Measurements from ENCODE around the gene TSPY9.
"Not testable (repeated sequence)": the region's sequence is repeated elsewhere in the genome, so short reads cannot be mapped to it uniquely, and the experiment has no call there.

Gene TSPY9, protein sequence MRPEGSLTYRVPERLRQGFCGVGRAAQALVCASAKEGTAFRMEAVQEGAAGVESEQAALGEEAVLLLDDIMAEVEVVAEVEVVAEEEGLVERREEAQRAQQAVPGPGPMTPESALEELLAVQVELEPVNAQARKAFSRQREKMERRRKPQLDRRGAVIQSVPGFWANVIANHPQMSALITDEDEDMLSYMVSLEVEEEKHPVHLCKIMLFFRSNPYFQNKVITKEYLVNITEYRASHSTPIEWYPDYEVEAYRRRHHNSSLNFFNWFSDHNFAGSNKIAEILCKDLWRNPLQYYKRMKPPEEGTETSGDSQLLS

DNA sequence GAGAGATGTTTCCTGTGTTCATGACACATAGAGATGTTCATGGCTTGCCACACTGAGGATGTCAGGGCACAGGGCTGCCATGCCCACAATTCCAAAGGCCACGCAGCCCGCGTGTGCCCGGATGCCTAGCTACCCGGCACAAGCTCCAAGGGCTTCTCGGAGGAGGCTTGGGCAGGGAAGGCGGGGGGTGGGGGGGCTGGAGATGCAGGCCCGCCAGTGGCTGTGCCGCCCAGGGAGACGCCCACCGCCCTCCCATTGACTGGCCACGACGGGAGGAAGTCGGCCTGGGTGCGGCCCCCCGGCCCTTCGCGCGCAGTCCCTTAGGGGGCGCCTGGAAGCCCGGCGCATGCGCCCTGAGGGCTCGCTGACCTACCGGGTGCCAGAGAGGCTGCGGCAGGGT lies at the start of gene TSPY9:
TSS of gene TSPY9 (plus strand) at position 301 of the 400 bp plus-strand sequence. CDS start at position 347, 46 bp downstream.
- not testable (repeated sequence) for DNase-seq

DNA sequence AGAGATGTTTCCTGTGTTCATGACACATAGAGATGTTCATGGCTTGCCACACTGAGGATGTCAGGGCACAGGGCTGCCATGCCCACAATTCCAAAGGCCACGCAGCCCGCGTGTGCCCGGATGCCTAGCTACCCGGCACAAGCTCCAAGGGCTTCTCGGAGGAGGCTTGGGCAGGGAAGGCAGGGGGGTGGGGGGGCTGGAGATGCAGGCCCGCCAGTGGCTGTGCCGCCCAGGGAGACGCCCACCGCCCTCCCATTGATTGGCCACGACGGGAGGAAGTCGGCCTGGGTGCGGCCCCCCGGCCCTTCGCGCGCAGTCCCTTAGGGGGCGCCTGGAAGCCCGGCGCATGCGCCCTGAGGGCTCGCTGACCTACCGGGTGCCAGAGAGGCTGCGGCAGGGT lies 20.4 kb upstream of the TSPY9 start, which contains the start of gene TSPY1:
TSS of gene TSPY1 (plus strand) at position 301 of the 400 bp plus-strand sequence. CDS start at position 347, 46 bp downstream.
- not testable (repeated sequence) for DNase-seq

DNA sequence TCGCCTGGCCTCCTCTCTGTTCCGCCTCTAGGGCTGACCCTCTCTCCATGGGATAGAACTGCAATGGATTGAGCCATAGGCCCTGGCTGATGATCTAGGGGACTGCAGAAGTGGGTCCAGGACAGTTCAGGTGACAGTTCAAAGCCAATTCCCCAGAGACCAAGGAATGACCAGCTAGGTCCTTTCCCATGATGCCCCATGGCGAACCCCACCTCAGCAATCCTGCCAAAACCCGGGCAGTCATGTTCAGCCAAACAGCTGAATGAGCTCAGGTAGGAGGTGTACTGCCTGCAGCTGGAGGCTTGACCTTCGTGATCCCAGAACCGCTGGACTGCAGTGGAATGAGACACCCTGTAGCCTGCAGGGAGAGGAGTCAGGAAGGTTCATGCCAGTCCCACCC lies 17.3 kb downstream of the TSPY9 start:
- DNase-seq = not testable (repeated sequence)

DNA sequence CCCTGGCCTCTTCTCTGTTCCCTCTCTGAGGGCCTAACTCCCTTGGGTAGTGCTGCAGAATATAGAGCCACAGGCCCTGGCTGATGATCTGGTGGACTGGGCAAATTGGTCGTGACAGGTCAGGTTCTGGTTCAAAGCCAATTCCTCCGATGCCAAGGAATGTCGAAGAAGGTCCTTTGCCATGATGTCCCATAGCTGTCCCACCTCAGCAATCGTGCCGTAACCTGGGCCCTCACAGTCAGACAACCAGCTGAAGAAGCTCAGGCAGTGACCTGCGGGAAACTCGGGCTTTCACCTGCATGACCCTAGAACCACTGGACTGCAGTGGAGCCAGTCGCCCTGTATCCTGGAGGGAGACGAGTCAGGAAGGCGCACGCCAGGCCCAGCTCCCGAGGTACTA lies 29.2 kb downstream of the TSPY9 start:
- DNase-seq = not testable (repeated sequence)

DNA sequence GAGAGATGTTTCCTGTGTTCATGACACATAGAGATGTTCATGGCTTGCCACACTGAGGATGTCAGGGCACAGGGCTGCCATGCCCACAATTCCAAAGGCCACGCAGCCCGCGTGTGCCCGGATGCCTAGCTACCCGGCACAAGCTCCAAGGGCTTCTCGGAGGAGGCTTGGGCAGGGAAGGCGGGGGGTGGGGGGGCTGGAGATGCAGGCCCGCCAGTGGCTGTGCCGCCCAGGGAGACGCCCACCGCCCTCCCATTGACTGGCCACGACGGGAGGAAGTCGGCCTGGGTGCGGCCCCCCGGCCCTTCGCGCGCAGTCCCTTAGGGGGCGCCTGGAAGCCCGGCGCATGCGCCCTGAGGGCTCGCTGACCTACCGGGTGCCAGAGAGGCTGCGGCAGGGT lies 40.5 kb downstream of the TSPY9 start, which contains the start of gene TSPY10:
TSS of gene TSPY10 (plus strand) at position 301 of the 400 bp plus-strand sequence. CDS start at position 347, 46 bp downstream.
- DNase-seq = not testable (repeated sequence)

Data from NCI-H2029 treated with DMSO at 0.1 percent for 48 hours (cell line).